PC-3 (cell line): Measurements from ENCODE around the gene DLG5.

Experiments
- CTCF ChIP-seq: fragments of 300-600 bp; sonication (generic); conservative IDR thresholded peaks from 2 replicates; pipeline ENCODE4 v1.5.1; 2017; ENCODE audit warnings: antibody characterized with exemption, low read depth, mild to moderate bottlenecking, low read length
- EZH2 ChIP-seq: fragments of 300-600 bp; sonication (generic); IDR thresholded peaks from one replicate; pipeline ENCODE4 v1.6.1; 2017; ENCODE audit warnings: antibody characterized with exemption, mild to moderate bottlenecking, low read length; ENCODE audit not compliant: unreplicated experiment
- EZH2phosphoT487 ChIP-seq: fragments of 300-600 bp; sonication (generic); IDR thresholded peaks from 2 replicates; pipeline ENCODE4 v1.6.1; 2018; ENCODE audit warnings: mild to moderate bottlenecking, antibody characterized with exemption, low read length, borderline replicate concordance

GRCh38 chr10:77834943-77835668, 91.4 kb downstream of the DLG5 start:
- TF ChIP-seq EZH2 (no peak), CTCF (no peak), EZH2phosphoT487 (no peak)
